ENCODE measurements around the gene RBM28.

Gene RBM28

DNA sequence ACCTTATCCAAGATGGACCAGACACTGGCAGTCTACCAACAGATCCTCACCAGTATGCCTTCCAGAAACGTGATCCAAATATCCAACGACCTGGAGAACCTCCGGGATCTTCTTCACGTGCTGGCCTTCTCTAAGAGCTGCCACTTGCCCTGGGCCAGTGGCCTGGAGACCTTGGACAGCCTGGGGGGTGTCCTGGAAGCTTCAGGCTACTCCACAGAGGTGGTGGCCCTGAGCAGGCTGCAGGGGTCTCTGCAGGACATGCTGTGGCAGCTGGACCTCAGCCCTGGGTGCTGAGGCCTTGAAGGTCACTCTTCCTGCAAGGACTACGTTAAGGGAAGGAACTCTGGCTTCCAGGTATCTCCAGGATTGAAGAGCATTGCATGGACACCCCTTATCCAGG lies 89.2 kb downstream of the RBM28 start:
- H3K4me1 Mint-ChIP-seq (ENCODE audit: low read depth) = no peaks in the 10 kb centered on the region
- peaks cover 2% of the 10 kb centered on the region for H3K36me3 Mint-ChIP-seq
- H3K27ac Mint-ChIP-seq = no peak overlapping the region
- H3K27me3 Mint-ChIP-seq = peaks cover 3% of the 10 kb centered on the region
- no peak overlapping the region for H3K4me3 Mint-ChIP-seq
- H3K9me3 Mint-ChIP-seq (ENCODE audit: low read depth) = no peaks in the 10 kb centered on the region

- Mint-ChIP-seq H3K9me3 (ENCODE audit: low read depth) (no peaks in the 10 kb centered on the region), H3K27ac (no peak overlapping the region), H3K36me3 (peaks cover 2% of the 10 kb centered on the region), H3K4me1 (ENCODE audit: low read depth) (no peaks in the 10 kb centered on the region), H3K27me3 (peaks cover 3% of the 10 kb centered on the region), H3K4me3 (no peak overlapping the region)
Measured at GRCh38 chr7:128253701-128254100, 90.0 kb downstream of the RBM28 start.

GRCh38 chr7:128251337-128251736 lies 92.4 kb downstream of the RBM28 start:
- H3K27me3 Mint-ChIP-seq = peaks cover 3% of the 10 kb centered on the region
- H3K4me1 Mint-ChIP-seq (ENCODE audit: low read depth) = no peaks in the 10 kb centered on the region
- no peak overlapping the region for H3K4me3 Mint-ChIP-seq
- no peaks in the 10 kb centered on the region for H3K9me3 Mint-ChIP-seq (ENCODE audit: low read depth)
- peaks cover 2% of the 10 kb centered on the region for H3K36me3 Mint-ChIP-seq
- no peak overlapping the region for H3K27ac Mint-ChIP-seq

All from activated naive CD8-positive, alpha-beta T cell (primary cell).